SK-N-SH (cell line): ENCODE measurements around the gene C1GALT1C1L. TPM values are rescaled to one million over a fixed set of nuclear protein-coding genes. Genes with fewer than 3 reads are reported as not detected.

ENCODE experiments used
- CTCF ChIA-PET: fragments of 300-600, 350-600 bp; formaldehyde crosslinking; extraction: SDS; loops from one replicate; lab custom pipeline; 2021; lab: Yijun Ruan, JAX
- POLR2A ChIA-PET: fragments of 350-600 bp; sonication (Branson Sonifier 250); formaldehyde crosslinking; extraction: SDS; loops from one replicate; lab custom pipeline; 2020; ENCODE audit warnings: antibody characterized with exemption, inconsistent platforms; lab: Yijun Ruan, JAX
- DNase-seq: peaks from one replicate; pipeline ENCODE4 v3.0.0; 2012
- H2AFZ ChIP-seq: fragments of 200-600 bp; sonication (generic); 2 replicates; pipeline ENCODE4 v1.8.1; 2016; ENCODE audit warnings: antibody characterized with exemption, mild to moderate bottlenecking, low read depth
- H3F3A ChIP-seq: fragments of 200-600 bp; sonication (generic); replicated peaks from 2 replicates; pipeline ENCODE3; 2016; ENCODE audit warnings: antibody characterized with exemption, mild to moderate bottlenecking; ENCODE audit not compliant: insufficient read depth
- H3K27ac ChIP-seq, 2 experiments: fragments of 200-500 bp in 1 of 2; fragments of 200-600 bp in 1 of 2; sonication (Bioruptor generic) in 1 of 2; sonication (generic), shearing (Covaris generic) in 1 of 2; 2 replicates each; pipeline versions ENCODE4 v1.5.1 to v1.6.1; 2014 to 2016; ENCODE audit warnings: low read depth in 2 of 2, inconsistent platforms in 1 of 2, low read length in 1 of 2, mild to moderate bottlenecking in 1 of 2, mixed read lengths in 1 of 2
- H3K27me3 ChIP-seq: fragments of 200-600 bp; sonication (generic), shearing (Covaris generic); 2 replicates; pipeline ENCODE4 v1.6.1; 2016; ENCODE audit warnings: mixed run types; ENCODE audit not compliant: insufficient read depth
- H3K36me3 ChIP-seq, 2 experiments: fragments of 200-500 bp in 1 of 2; fragments of 200-600 bp in 1 of 2; sonication (Bioruptor generic) in 1 of 2; sonication (generic) in 1 of 2; replicated peaks in 1 of 2; 2 replicates each; pipeline versions ENCODE3 to v1.5.1; 2014 to 2016; ENCODE audit warnings: low read length in 1 of 2, mild to moderate bottlenecking in 1 of 2; ENCODE audit not compliant: insufficient read depth in 2 of 2, control insufficient read depth in 1 of 2
- H3K4me1 ChIP-seq, 2 experiments: fragments of 200-500 bp in 1 of 2; fragments of 200-600 bp in 1 of 2; sonication (Bioruptor generic) in 1 of 2; sonication (generic), shearing (Covaris generic) in 1 of 2; 2 replicates each; pipeline versions ENCODE4 v1.5.1 to v1.6.1; 2014 to 2016; ENCODE audit warnings: low read depth in 1 of 2, low read length in 1 of 2, mixed run types in 1 of 2; ENCODE audit not compliant: insufficient read depth in 2 of 2, control insufficient read depth in 1 of 2
- H3K4me2 ChIP-seq: fragments of 200-600 bp; sonication (generic), shearing (Covaris generic); 2 replicates; pipeline ENCODE4 v1.6.1; 2017; ENCODE audit warnings: mixed run types
- H3K4me3 ChIP-seq, 2 experiments: fragments of 200-500 bp in 1 of 2; fragments of 200-600 bp in 1 of 2; sonication (Bioruptor generic) in 1 of 2; sonication (generic), shearing (Covaris generic) in 1 of 2; 2 replicates each; pipeline versions ENCODE4 v1.5.1 to v1.8.1; 2014 to 2016; ENCODE audit warnings: low read depth in 2 of 2, inconsistent platforms in 1 of 2, low read length in 1 of 2, mild to moderate bottlenecking in 1 of 2, mixed read lengths in 1 of 2, moderate library complexity in 1 of 2
- H3K79me2 ChIP-seq: fragments of 200-600 bp; sonication (generic); 2 replicates; pipeline ENCODE4 v1.8.1; 2017; ENCODE audit warnings: mild to moderate bottlenecking; ENCODE audit not compliant: insufficient read depth
- H3K9ac ChIP-seq: fragments of 200-600 bp; sonication (generic); 2 replicates; pipeline ENCODE4 v1.6.1; 2017; ENCODE audit warnings: mixed run types
- H3K9me2 ChIP-seq: fragments of 200-600 bp; sonication (generic); 2 replicates; pipeline ENCODE4 v1.6.1; 2017; ENCODE audit warnings: mixed run types
- H3K9me3 ChIP-seq: fragments of 200-600 bp; sonication (generic); 2 replicates; pipeline ENCODE4 v1.6.1; 2017; ENCODE audit warnings: mixed run types, mild to moderate bottlenecking, moderate library complexity
- H4K20me1 ChIP-seq: fragments of 200-600 bp; sonication (generic); 2 replicates; pipeline ENCODE4 v1.6.1; 2017; ENCODE audit warnings: mild to moderate bottlenecking, mixed run types; ENCODE audit not compliant: insufficient read depth
- ELF1 ChIP-seq: IDR thresholded peaks from 2 replicates; pipeline ENCODE4 v1.4.0; 2012
- EP300 ChIP-seq, 2 experiments: IDR thresholded peaks; 2 replicates each; pipeline versions ENCODE4 v1.4.0 to v1.6.1; 2012; ENCODE audit warnings: borderline replicate concordance in 1 of 2, low read depth in 1 of 2, low read length in 1 of 2
- EZH2phosphoT487 ChIP-seq: fragments of 200-600 bp; sonication (generic); IDR thresholded peaks from 2 replicates; pipeline ENCODE4 v1.6.1; 2017; ENCODE audit warnings: low read depth, mixed run types, mild to moderate bottlenecking, antibody characterized with exemption, moderate library complexity, borderline replicate concordance
- FOXM1 ChIP-seq: IDR thresholded peaks from 2 replicates; pipeline ENCODE4 v1.4.0; 2012; ENCODE audit warnings: low read depth, mild to moderate bottlenecking
- GABPA ChIP-seq: IDR thresholded peaks from 2 replicates; pipeline ENCODE4 v1.4.0; 2012; ENCODE audit warnings: low read depth, mild to moderate bottlenecking
- MEF2A ChIP-seq: IDR thresholded peaks from 2 replicates; pipeline ENCODE4 v1.4.0; 2012; ENCODE audit warnings: low read depth, borderline replicate concordance
- MXI1 ChIP-seq: IDR thresholded peaks from 2 replicates; pipeline ENCODE4 v1.6.1; 2012; ENCODE audit warnings: mild to moderate bottlenecking, low read depth, low read length, improper control_type of control experiment
- RCOR1 ChIP-seq: fragments of 150-350 bp; IDR thresholded peaks from 2 replicates; pipeline ENCODE4 v1.6.1; 2017; ENCODE audit warnings: antibody characterized with exemption, low read length
- SIN3A ChIP-seq: IDR thresholded peaks from 2 replicates; pipeline ENCODE4 v1.6.1; 2012; ENCODE audit warnings: low read depth, mild to moderate bottlenecking, low read length, moderate library complexity, borderline replicate concordance
- TEAD4 ChIP-seq: IDR thresholded peaks from 2 replicates; pipeline ENCODE4 v1.4.0; 2012; ENCODE audit warnings: mild to moderate bottlenecking, borderline replicate concordance; ENCODE audit not compliant: insufficient read depth
- WGBS: methylation state at CpG from one replicate; pipeline ENCODE4 v1.1.6; 2017; ENCODE audit warnings: low lambda C conversion rate; 5-methylcytosine and 5-hydroxymethylcytosine counted together
- polyA plus RNA-seq, 3 experiments: library from polyadenylated mRNA; depleted of rRNA; stranded (reverse); fragments of >200 nt; gene quantifications; 2 replicates each; pipeline ENCODE4 v1.2.3, GENCODE V29; 2012
- TF ChIP-seq, protein P1 (sequence below): IDR thresholded peaks from 2 replicates; pipeline ENCODE4 v1.4.0; 2012; ENCODE audit warnings: low read depth, borderline replicate concordance
- TF ChIP-seq, protein P2 (sequence below): IDR thresholded peaks from 2 replicates; pipeline ENCODE4 v1.4.0; 2012; ENCODE audit warnings: low read depth, borderline replicate concordance

The C1GALT1C1L gene
- polyA plus RNA-seq, 1 of the 3 experiments (the other 2 are of a cell fraction) = 2.6 TPM

DNA sequence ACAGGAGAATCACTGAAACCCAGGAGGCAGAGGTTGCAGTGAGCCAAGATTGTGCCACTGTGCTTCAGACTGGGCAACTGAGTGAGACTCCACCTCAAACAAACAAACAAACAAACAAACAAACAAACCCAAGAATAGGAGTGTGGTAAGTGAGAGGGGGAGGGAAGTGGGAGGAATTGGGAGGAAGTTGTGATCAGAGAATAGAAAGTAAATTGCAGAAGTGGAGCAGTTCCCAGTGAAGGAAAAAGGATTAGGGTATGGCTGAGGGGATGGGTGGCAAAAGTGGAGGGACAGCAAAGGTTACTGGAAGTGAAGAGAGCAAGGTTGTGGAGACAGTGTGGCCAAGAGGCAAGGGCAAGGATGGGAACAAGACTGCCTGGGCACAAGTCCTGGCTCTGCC lies 41.1 kb upstream of the C1GALT1C1L start:
- Histone ChIP-seq H2AFZ (no peak overlapping the region), H3K36me3 (no peaks in the 10 kb centered on the region), H3K9ac (no peak overlapping the region), H3K27ac (no peak overlapping the region), H4K20me1 (no peaks in the 10 kb centered on the region), H3K9me3 (no peaks in the 10 kb centered on the region), H3K4me2 (no peak overlapping the region), H3K4me3 (no peak overlapping the region), H3K4me1 (peaks cover 0 to 9% of the 10 kb centered on the region in 2 experiments; a peak in 1 of 4 replicates), H3K27me3 (no peaks in the 10 kb centered on the region), H3K9me2 (no peaks in the 10 kb centered on the region), H3F3A (no peaks in the 10 kb centered on the region), H3K79me2 (no peaks in the 10 kb centered on the region)
- ChIA-PET POLR2A (no interaction called here), CTCF (no interaction called here)
- no peak for TF ChIP-seq ELF1
- no peak for TF ChIP-seq SIN3A
- no peak for TF ChIP-seq RCOR1
- TF ChIP-seq FOXM1 = no peak
- TF ChIP-seq MXI1 = no peak
- TF ChIP-seq GABPA = no peak
- TF ChIP-seq, protein P1, sequence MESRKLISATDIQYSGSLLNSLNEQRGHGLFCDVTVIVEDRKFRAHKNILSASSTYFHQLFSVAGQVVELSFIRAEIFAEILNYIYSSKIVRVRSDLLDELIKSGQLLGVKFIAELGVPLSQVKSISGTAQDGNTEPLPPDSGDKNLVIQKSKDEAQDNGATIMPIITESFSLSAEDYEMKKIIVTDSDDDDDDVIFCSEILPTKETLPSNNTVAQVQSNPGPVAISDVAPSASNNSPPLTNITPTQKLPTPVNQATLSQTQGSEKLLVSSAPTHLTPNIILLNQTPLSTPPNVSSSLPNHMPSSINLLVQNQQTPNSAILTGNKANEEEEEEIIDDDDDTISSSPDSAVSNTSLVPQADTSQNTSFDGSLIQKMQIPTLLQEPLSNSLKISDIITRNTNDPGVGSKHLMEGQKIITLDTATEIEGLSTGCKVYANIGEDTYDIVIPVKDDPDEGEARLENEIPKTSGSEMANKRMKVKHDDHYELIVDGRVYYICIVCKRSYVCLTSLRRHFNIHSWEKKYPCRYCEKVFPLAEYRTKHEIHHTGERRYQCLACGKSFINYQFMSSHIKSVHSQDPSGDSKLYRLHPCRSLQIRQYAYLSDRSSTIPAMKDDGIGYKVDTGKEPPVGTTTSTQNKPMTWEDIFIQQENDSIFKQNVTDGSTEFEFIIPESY = no peak
- no peak for DNase-seq

DNA sequence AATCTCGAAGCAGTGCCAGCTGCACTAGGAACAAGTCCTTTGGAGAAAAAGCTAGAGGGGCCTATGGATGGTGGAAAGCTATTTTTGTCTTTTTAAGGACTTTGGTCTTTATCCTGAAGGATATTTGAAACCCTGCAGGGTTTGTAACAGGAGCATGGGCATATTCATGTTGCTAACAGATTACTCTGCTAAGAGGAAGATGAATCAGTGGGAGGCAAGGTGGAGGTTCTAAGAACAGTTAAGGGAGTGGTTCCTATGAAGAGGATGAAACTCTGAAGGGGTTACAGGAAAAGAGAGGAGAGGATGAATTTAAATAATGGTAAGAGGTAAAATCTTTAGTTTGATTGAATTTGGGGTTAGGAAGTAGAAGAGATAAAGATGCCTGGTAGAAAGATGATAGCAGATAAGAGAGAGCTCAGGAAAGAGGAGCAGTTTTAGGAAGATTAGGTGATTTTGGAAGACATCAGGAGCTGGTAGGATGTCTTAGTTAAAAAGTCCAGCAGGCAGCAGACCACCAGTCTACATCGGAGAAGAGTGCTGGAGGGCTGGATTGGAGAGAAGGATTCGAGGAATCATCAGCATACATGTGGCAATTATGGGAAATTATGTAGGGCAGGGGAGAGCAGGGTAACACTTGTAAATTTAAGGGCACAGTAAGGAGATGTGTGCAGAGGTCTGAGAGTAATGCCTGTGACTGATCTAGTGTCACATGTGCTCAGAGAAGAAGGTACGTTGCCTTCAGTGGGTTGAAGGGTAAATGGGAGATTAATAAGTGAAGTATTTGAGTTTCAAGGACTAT lies 39.3 kb upstream of the C1GALT1C1L start:
- H3K4me2 ChIP-seq = no peak overlapping the region
- 82% methylated on average over 4 of the region's 4 CpGs for WGBS

More for the DNA sequence above, 39.3 kb upstream of the C1GALT1C1L start:
- Histone ChIP-seq H3K4me1 (peaks cover 0 to 9% of the 10 kb centered on the region in 2 experiments; a peak in 1 of 4 replicates), H3K27ac (no peak overlapping the region), H3K36me3 (no peaks in the 10 kb centered on the region), H3K9me3 (no peaks in the 10 kb centered on the region), H3K4me3 (no peak overlapping the region), H3F3A (no peaks in the 10 kb centered on the region), H2AFZ (no peak overlapping the region), H3K27me3 (no peaks in the 10 kb centered on the region), H3K9ac (no peak overlapping the region), H3K79me2 (no peaks in the 10 kb centered on the region), H3K9me2 (no peaks in the 10 kb centered on the region), H4K20me1 (no peaks in the 10 kb centered on the region)
- POLR2A ChIA-PET = no interaction called here
- DNase-seq = no peak
- TF ChIP-seq, protein P2, sequence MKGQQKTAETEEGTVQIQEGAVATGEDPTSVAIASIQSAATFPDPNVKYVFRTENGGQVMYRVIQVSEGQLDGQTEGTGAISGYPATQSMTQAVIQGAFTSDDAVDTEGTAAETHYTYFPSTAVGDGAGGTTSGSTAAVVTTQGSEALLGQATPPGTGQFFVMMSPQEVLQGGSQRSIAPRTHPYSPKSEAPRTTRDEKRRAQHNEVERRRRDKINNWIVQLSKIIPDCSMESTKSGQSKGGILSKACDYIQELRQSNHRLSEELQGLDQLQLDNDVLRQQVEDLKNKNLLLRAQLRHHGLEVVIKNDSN = no peak
- TF ChIP-seq EZH2phosphoT487 (no peak), GABPA (no peak), EP300 (IDR thresholded peaks at IDR 0.05; ENCODE audit: borderline replicate concordance in 1 of 2, low read depth in 1 of 2, low read length in 1 of 2) (no peak), TEAD4 (no peak), MXI1 (no peak), RCOR1 (no peak), MEF2A (no peak)
- CTCF ChIA-PET = no interaction called here
